HG03558 (cell line): ENCODE measurements around the gene MYRIP.

ENCODE experiments used
- ATAC-seq: cut with Tn5 transposase; IDR thresholded peaks from one replicate; pipeline ENCODE4 v1.9.1; 2021; ENCODE audit warnings: moderate number of reproducible peaks; ENCODE audit not compliant: unreplicated experiment; ENCODE audit errors: extremely low read depth

The MYRIP gene

GRCh38 chr3:39961230-39961629, 151.8 kb downstream of the MYRIP start:
- no peak for ATAC-seq

- ATAC-seq: no peak
Measured at GRCh38 chr3:39962581-39962980, 153.2 kb downstream of the MYRIP start.

GRCh38 chr3:39965461-39965860, 156.1 kb downstream of the MYRIP start:
- ATAC-seq: no peak

- no peak for ATAC-seq
Measured at GRCh38 chr3:39965997-39966396, 156.6 kb downstream of the MYRIP start.

GRCh38 chr3:39970982-39971381, 161.6 kb downstream of the MYRIP start:
- no peak for ATAC-seq

- ATAC-seq: no peak
Measured at GRCh38 chr3:39971559-39972031, 162.2 kb downstream of the MYRIP start.

GRCh38 chr3:39972508-39972907, 163.1 kb downstream of the MYRIP start:
- no peak for ATAC-seq

- no peak for ATAC-seq
Measured at GRCh38 chr3:39977058-39977794, 167.8 kb downstream of the MYRIP start.

GRCh38 chr3:39978308-39978707, 168.9 kb downstream of the MYRIP start:
- ATAC-seq: no peak

- ATAC-seq: no peak
Measured at GRCh38 chr3:39980058-39980457, 170.6 kb downstream of the MYRIP start.

- no peak for ATAC-seq
Measured at GRCh38 chr3:39980781-39981180, 171.4 kb downstream of the MYRIP start.

GRCh38 chr3:39981547-39982184, 172.3 kb downstream of the MYRIP start:
- no peak for ATAC-seq

- no peak for ATAC-seq
Measured at GRCh38 chr3:39982665-39983357, 173.4 kb downstream of the MYRIP start.

GRCh38 chr3:39989746-39990145, 180.3 kb downstream of the MYRIP start:
- ATAC-seq: no peak

GRCh38 chr3:39990532-39990931, 181.1 kb downstream of the MYRIP start:
- ATAC-seq: no peak

GRCh38 chr3:40008796-40009195, 199.4 kb downstream of the MYRIP start:
- ATAC-seq: no peak

GRCh38 chr3:40009991-40010390, 200.6 kb downstream of the MYRIP start:
- ATAC-seq: no peak

- no peak for ATAC-seq
Measured at GRCh38 chr3:40012381-40012780, 203.0 kb downstream of the MYRIP start.

GRCh38 chr3:40016391-40016790, 207.0 kb downstream of the MYRIP start:
- no peak for ATAC-seq

GRCh38 chr3:40018369-40018768, 209.0 kb downstream of the MYRIP start:
- ATAC-seq: no peak

GRCh38 chr3:40019376-40019775, 210.0 kb downstream of the MYRIP start:
- no peak for ATAC-seq
